Activated CD4-positive, alpha-beta T cell treated with anti-CD3 and anti-CD28 coated beads, Interleukin-2, amount 50 U/mL, for 16 hours (primary cell): ENCODE data around the gene AKAP10.
"Not testable (repeated sequence)": the region's sequence is repeated elsewhere in the genome, so short reads cannot be mapped to it uniquely, and the experiment has no call there.

Source experiments
- DNase-seq: peaks from one replicate; pipeline ENCODE4 v3.0.0-alpha.2; 2020

Gene AKAP10

GRCh38 chr17:19865021-19865420 is 112.6 kb downstream of the AKAP10 start:
- DNase-seq: no peak

- not testable (repeated sequence) for DNase-seq
Observed at GRCh38 chr17:19860647-19861177, 116.9 kb downstream of the AKAP10 start.

GRCh38 chr17:19857640-19858039 is 120.0 kb downstream of the AKAP10 start:
- no peak for DNase-seq
